NB4 (cell line): ENCODE measurements around the gene FOXL3.

Experiments
- DNase-seq: peaks from one replicate; pipeline ENCODE4 v3.0.0; 2010; ENCODE audit warnings: low read depth
- H3K4me3 ChIP-seq: one replicate; pipeline ENCODE4 v1.5.1; 2011; ENCODE audit warnings: mild to moderate bottlenecking, low read depth, low read length, moderate library complexity
- CTCF ChIP-seq: IDR thresholded peaks from one replicate; pipeline ENCODE4 v1.5.1; 2012; ENCODE audit warnings: low read depth, low read length
- MAX ChIP-seq: IDR thresholded peaks from 2 replicates; pipeline ENCODE4 v1.6.1; 2011; ENCODE audit warnings: low read depth, low read length
- MYC ChIP-seq: IDR thresholded peaks from 2 replicates; pipeline ENCODE4 v1.6.1; 2011; ENCODE audit warnings: low read depth, low read length
- POLR2A ChIP-seq: IDR thresholded peaks from 2 replicates; pipeline ENCODE4 v1.6.1; 2011; ENCODE audit warnings: mild to moderate bottlenecking; ENCODE audit not compliant: insufficient read length; ENCODE audit errors: extremely low read depth

The FOXL3 gene

GRCh38 chr7:282621-283020 lies 7.3 kb upstream of the FOXL3 start:
- no peak overlapping the region for H3K4me3 ChIP-seq
- TF ChIP-seq CTCF (no peak), MAX (no peak), POLR2A (no peak), MYC (no peak)
- DNase-seq = no peak

GRCh38 chr7:284762-285722 lies 4.9 kb upstream of the FOXL3 start:
- no peak overlapping the region for H3K4me3 ChIP-seq
- TF ChIP-seq MYC = no peak
- TF ChIP-seq CTCF = no peak
- TF ChIP-seq MAX = no peak
- no peak for TF ChIP-seq POLR2A
- DNase-seq = no peak

- no peak for TF ChIP-seq POLR2A
- DNase-seq = no peak
Measured at GRCh38 chr7:285731-286130, 4.2 kb upstream of the FOXL3 start.

GRCh38 chr7:286266-286665 lies 3.7 kb upstream of the FOXL3 start:
- H3K4me3 ChIP-seq = no peak overlapping the region
- TF ChIP-seq CTCF = no peak
- no peak for TF ChIP-seq MAX
- no peak for DNase-seq

More at GRCh38 chr7:285731-286130, 4.2 kb upstream of the FOXL3 start:
- no peak overlapping the region for H3K4me3 ChIP-seq

GRCh38 chr7:288671-289101 lies 1.3 kb upstream of the FOXL3 start:
- no peak overlapping the region for H3K4me3 ChIP-seq
- no peak for TF ChIP-seq POLR2A
- TF ChIP-seq CTCF = no peak
- TF ChIP-seq MYC = no peak
- TF ChIP-seq MAX = no peak
- DNase-seq = no peak

- no peak for TF ChIP-seq MYC
- TF ChIP-seq CTCF = no peak
- DNase-seq = no peak
- H3K4me3 ChIP-seq = no peak overlapping the region
Measured at GRCh38 chr7:289209-289755, 688 bp upstream of the FOXL3 start.
